HG03575 (cell line): ENCODE data around the gene CNOT2.
"Not testable (repeated sequence)": the region's sequence is repeated elsewhere in the genome, so short reads cannot be mapped to it uniquely, and the experiment has no call there.

Experiments used
- ATAC-seq: cut with Tn5 transposase; IDR thresholded peaks from one replicate; pipeline ENCODE4 v1.9.1; 2021; ENCODE audit not compliant: unreplicated experiment, insufficient number of reproducible peaks, low FRiP score; ENCODE audit errors: extremely low read depth

Gene CNOT2

GRCh38 chr12:70290116-70290515 lies 46.9 kb downstream of the CNOT2 start:
- ATAC-seq, result no peak

- no peak for ATAC-seq
These were observed 49.0 kb downstream of the CNOT2 start for GRCh38 chr12:70292017-70292776.

GRCh38 chr12:70304684-70305555 lies 61.7 kb downstream of the CNOT2 start:
- not testable (repeated sequence) for ATAC-seq

GRCh38 chr12:70305794-70306193 lies 62.6 kb downstream of the CNOT2 start:
- ATAC-seq, result no peak

DNA sequence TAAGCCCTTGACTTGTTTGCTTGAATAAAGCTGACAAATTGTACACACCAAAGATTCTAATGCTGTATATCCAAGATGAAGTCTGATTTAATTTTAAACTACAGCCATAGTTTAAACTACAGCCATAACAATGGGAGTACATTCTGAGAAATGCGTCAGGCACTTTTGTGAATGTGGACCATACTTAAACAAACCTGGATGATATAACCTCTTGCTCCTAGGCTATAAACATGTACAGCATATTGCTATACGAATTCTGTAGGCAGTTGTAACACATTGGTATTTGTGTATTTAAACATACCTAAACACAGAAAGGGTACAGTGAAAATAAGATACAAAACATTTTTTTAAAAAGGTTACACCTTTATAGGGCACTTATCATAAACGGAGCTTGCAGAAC lies 63.4 kb downstream of the CNOT2 start:
- no peak for ATAC-seq

GRCh38 chr12:70307868-70308267 lies 64.6 kb downstream of the CNOT2 start:
- ATAC-seq, result no peak

DNA sequence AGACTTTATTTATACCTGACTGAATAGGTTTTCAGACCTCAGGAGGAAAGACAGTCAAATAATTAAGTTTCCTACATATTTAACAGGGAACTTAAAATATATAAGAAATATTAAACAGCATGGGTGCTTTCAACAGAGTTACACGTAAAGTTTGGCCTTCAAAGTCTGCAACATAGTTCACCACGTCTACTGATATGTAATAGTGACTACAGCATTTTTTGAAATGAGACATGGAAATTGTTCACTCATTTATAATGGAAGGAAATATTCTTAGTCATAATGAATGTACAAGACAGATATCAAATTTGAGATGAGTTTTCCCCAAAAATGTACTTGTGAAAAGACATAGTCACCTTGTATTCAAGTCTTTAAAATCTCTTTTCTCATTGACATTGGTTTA lies 66.1 kb downstream of the CNOT2 start:
- no peak for ATAC-seq

DNA sequence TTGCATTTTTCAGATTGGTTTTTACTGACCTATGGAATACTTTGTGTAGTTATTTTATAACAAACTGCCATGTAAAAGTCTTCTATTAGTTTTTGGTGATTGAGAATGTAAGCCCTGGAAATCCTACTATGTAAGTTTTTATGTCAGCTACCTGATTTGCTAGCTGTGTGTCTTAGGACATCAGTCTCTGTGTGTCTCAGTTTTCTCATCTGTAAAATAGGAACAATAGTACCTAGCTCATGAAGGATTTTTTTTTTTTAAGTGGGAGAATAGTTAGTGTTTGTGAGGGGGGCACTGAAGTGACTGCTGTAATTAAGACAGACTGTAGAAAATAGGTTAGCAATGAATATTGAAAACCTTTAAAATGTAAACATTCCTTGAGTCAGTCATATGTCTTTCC lies 70.9 kb downstream of the CNOT2 start:
- ATAC-seq, result no peak

DNA sequence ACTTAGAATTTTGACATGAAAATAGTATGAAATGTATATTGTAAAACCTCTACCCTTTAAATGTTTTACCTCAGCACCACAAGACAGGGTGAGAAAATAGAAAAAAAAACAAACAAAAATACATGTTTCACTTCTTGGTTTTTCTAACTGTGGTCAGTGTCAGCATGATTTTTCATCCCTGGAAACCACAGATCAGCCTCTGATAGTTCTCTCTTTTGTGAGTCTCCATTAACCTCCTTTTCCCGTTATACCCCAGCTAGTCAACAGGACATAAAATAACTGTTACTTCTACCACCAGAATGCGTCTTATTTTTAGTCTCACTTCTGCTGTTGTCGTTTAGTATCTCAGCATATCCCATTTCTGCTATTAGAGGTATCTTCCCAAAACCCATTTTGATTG lies 74.5 kb downstream of the CNOT2 start:
- ATAC-seq, result peak; percentile 95

- ATAC-seq, result no peak
These were observed 76.4 kb downstream of the CNOT2 start for GRCh38 chr12:70319605-70320004.

- no peak for ATAC-seq
These were observed 78.0 kb downstream of the CNOT2 start for GRCh38 chr12:70321191-70321590.

- ATAC-seq, result no peak
These were observed 84.3 kb downstream of the CNOT2 start for GRCh38 chr12:70327541-70327940.

GRCh38 chr12:70329728-70330127 lies 86.5 kb downstream of the CNOT2 start:
- no peak for ATAC-seq

DNA sequence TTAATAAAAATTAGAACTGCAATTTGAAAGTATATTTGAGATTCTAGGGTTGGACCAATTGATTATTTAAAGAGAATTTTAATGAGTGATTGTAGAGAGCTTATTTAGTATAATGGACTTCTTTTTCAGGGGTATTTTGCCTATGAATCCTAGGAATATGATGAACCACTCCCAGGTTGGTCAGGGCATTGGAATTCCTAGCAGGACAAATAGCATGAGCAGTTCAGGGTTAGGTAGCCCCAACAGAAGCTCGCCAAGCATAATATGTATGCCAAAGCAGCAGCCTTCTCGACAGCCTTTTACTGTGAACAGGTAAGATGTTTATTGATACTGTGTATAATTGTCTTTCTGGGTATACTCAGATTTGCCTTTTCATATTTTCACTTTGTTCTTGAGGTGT lies 86.9 kb downstream of the CNOT2 start:
- ATAC-seq, result no peak

DNA sequence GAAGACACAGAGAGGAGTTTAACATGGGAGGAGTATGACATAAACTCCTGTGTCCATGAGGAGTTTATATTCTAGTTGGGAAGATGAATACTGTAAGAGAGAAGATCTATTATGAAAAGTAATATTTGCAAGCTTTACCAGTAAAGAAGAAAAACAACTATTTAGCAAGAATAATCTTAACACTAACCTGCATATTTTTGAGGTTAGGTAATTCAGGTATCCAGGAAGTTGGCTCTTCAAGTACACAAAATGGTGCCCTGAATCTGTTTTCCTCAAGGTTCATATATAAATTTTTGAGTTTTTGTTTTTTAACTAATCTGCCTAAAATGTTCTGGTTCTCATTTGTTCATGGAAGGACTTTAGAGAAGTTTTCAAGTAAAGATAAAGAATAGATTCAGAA lies 89.0 kb downstream of the CNOT2 start:
- ATAC-seq, result no peak

- ATAC-seq, result no peak
These were observed 91.5 kb downstream of the CNOT2 start for GRCh38 chr12:70334742-70335141.

- no peak for ATAC-seq
These were observed 95.3 kb downstream of the CNOT2 start for GRCh38 chr12:70338531-70338930.

DNA sequence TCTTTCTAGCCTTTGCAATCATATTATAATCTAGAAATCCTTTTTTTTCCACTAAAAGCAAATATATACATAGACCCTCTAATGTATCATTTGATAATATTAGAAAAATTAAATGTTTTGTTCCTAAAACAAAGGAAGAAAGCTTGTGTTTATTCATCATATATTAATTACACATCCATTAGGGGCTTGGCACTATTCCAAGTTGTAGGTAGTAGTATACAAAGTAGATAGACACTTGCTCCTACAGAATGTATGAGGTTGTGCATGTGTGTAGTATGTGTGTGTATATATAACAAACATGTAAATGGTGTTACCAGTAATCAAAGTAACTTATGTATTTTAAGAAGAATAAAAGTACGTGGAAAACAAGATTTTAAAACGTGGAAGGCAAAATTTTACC lies 107.8 kb downstream of the CNOT2 start:
- no peak for ATAC-seq

- ATAC-seq, result no peak
These were observed 110.8 kb downstream of the CNOT2 start for GRCh38 chr12:70353780-70354660.
